ENCODE data around the gene CCL16. TPM values are rescaled to one million over a fixed set of nuclear protein-coding genes. Genes with fewer than 3 reads are reported as not detected.
"Not testable (repeated sequence)": the region's sequence is repeated elsewhere in the genome, so short reads cannot be mapped to it uniquely, and the experiment has no call there.

Gene CCL16
- total RNA-seq, 4 donors from 2014 or later = 0.42 TPM; not detected in 3

DNA sequence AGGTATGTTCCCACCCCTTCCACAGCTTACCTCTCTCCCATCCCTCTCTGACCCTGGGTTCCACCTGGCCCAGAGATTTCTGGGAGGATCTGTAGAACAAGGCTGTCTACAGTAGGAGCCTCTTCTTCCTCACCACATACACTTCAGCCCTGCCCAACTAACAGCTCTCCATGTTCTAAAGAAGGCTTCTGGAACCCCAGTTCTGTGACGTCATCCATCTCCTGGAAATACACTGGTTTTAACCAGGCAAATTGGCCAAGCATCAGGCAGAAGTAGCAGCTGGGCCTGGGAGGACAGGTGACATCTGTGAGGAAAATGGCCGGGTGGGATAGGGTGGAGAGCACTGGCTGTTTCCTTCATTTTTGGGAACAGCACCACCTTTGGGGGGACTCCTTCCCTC lies 37.8 kb downstream of the CCL16 start, which contains the start of gene LYZL6:
LYZL6 (minus strand) TSS at position 177 of the 400 bp plus-strand sequence. CDS start 4,357 bp downstream, outside the sequence.
- Histone ChIP-seq H3K4me3 (no peak within 1 kb of the TSS), H3K27ac (replicated peaks in 1 of 4) (no peak within 1 kb of the TSS), H3K27me3 (no peaks in the 10 kb centered on the region), H3K9me3 (no peaks in the 10 kb centered on the region), H3K36me3 (no peaks in the 10 kb centered on the region), H3K4me1 (no peaks in the 10 kb centered on the region)
- 82% methylated on average over 2 of the region's 2 CpGs for WGBS
- intact Hi-C loops (cut with DNase I) = no loop called here
- no peak for TF ChIP-seq POLR2AphosphoS5 (IDR thresholded peaks at IDR 0.05)
- no peak for TF ChIP-seq POLR2A (IDR thresholded peaks at IDR 0.05; ENCODE audit: low read depth)
- TF ChIP-seq EP300 (IDR thresholded peaks at IDR 0.05) = no peak
- TF ChIP-seq, protein P1, sequence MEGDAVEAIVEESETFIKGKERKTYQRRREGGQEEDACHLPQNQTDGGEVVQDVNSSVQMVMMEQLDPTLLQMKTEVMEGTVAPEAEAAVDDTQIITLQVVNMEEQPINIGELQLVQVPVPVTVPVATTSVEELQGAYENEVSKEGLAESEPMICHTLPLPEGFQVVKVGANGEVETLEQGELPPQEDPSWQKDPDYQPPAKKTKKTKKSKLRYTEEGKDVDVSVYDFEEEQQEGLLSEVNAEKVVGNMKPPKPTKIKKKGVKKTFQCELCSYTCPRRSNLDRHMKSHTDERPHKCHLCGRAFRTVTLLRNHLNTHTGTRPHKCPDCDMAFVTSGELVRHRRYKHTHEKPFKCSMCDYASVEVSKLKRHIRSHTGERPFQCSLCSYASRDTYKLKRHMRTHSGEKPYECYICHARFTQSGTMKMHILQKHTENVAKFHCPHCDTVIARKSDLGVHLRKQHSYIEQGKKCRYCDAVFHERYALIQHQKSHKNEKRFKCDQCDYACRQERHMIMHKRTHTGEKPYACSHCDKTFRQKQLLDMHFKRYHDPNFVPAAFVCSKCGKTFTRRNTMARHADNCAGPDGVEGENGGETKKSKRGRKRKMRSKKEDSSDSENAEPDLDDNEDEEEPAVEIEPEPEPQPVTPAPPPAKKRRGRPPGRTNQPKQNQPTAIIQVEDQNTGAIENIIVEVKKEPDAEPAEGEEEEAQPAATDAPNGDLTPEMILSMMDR (IDR thresholded peaks at IDR 0.05) = no peak
- no peak for DNase-seq (ENCODE audit: extremely low spot score)

DNA sequence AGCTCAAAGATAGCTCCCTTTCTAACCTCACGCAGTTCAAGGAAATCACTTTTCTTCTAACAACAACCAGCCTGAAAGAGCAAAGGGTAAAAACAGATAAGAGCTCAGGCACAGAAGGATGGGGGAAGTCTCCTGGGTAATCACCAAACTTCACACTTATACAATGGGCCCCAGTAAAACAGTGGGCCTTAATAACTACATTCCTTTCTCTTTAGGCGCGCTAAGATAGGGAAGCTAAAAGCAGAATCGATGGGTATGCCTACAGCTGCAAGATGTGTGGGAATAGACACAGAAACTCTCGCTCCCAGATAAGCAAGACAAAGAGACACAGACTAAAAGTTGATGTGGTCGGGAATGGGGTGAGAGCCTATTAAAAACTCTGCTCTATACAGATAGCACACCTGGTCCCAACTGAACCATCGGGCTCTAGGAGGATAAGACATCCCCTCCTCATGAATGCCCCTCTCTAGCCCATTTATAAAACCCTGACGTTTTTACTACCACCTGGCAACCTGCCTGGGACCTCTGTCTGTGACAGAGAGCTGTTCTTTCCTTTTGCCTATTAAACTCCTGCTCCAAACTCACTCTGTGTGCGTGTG lies 38.6 kb downstream of the CCL16 start:
- TF ChIP-seq EP300 (IDR thresholded peaks at IDR 0.05) (no peak), POLR2A (IDR thresholded peaks at IDR 0.05; ENCODE audit: low read depth) (no peak), POLR2AphosphoS5 (IDR thresholded peaks at IDR 0.05) (no peak)
- TF ChIP-seq, protein P1 (IDR thresholded peaks at IDR 0.05) = no peak
- H3K27me3 ChIP-seq = no peaks in the 10 kb centered on the region
- H3K4me3 ChIP-seq = no peak overlapping the region
- DNase-seq (ENCODE audit: extremely low spot score) = no peak
- no peaks in the 10 kb centered on the region for H3K4me1 ChIP-seq
- 76% methylated on average over 9 of the region's 9 CpGs for WGBS
- no peak overlapping the region for H3K27ac ChIP-seq (replicated peaks in 1 of 4)
- no peaks in the 10 kb centered on the region for H3K36me3 ChIP-seq
- H3K9me3 ChIP-seq = no peaks in the 10 kb centered on the region
- intact Hi-C loops (cut with DNase I) = no loop called here

DNA sequence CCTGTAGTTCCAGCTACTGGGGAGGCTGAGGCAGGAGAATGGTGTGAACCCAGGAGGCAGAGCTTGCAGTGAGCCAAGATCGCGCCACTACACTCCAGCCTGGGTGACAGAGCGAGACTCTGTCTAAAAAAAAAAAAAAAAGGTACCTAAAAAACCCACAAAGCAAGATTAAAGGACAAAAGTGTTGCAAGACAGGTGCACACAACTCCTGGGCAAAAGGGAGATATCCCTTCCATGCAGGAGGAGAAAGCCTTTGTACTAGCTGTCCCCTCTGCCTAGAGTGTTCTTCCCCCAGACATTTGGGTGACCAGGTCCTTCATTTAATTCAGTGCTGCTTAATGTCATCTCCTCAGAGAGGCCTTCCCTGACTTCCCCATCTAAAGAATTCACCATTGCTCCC lies 42.8 kb downstream of the CCL16 start:
- intact Hi-C loops (cut with DNase I); H3K36me3 ChIP-seq; H3K27ac ChIP-seq (replicated peaks in 1 of 4); H3K9me3 ChIP-seq; DNase-seq (ENCODE audit: extremely low spot score); H3K4me1 ChIP-seq; H3K4me3 ChIP-seq; H3K27me3 ChIP-seq: not testable (repeated sequence)
- 92% methylated on average over 3 of the region's 3 CpGs for WGBS

DNA sequence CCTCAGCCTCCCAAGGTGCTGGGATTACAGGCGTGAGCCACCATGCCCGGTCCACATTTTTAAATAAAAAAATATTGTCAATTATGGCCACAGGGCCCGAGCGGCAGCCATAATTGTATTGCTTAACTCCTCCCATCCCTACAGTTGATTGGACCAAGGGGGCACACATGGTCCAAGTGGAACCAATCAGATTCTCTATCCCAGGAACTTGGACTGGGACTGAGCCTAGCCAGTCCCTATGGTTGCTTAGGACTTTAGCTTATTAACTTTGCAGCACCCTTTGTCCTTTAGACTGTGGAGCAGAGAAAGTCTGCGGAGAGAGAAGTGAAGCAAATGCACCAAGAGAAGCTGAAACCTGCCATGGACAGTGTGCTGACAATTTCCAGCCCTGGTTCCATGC lies 45.2 kb downstream of the CCL16 start:
- WGBS = 96% methylated on average over 5 of the region's 5 CpGs

DNA sequence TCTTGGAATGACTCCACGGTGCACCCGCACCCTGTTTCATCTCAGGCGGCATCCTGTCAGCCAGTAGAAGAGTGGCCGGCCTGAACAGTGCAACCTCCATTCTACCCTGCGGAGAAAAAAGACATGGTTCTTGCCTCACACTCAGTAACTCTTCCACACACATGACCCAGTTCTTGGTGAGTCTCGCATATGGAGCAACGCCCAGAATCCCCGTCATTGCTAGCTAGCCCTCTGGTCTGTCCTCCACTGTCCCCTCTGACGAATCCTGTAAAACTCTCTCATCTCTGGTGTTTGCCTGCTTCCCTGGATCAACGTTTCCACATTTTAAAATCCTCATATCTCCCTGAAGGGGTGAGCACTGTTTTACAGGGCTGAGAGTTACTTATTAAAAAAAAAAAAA lies 46.5 kb downstream of the CCL16 start:
- no peaks in the 10 kb centered on the region for H3K36me3 ChIP-seq
- H3K27ac ChIP-seq (replicated peaks in 1 of 4) = no peak overlapping the region
- peaks cover 0 to 10% (median 0%) of the 10 kb centered on the region in 4 donors for H3K27me3 ChIP-seq
- intact Hi-C loops (cut with DNase I) = no loop called here
- no peak for DNase-seq (ENCODE audit: extremely low spot score)
- no peaks in the 10 kb centered on the region for H3K9me3 ChIP-seq
- H3K4me1 ChIP-seq = peaks cover 12 to 21% (median 17%) of the 10 kb centered on the region in 4 donors
- 84% methylated on average over 10 of the region's 10 CpGs for WGBS
- H3K4me3 ChIP-seq = no peak overlapping the region
- TF ChIP-seq EP300 (IDR thresholded peaks at IDR 0.05) (no peak), POLR2A (IDR thresholded peaks at IDR 0.05; ENCODE audit: low read depth) (no peak), POLR2AphosphoS5 (IDR thresholded peaks at IDR 0.05) (no peak)
- TF ChIP-seq, protein P1 (IDR thresholded peaks at IDR 0.05) = no peak

More for the DNA sequence above, 45.2 kb downstream of the CCL16 start:
- Histone ChIP-seq H3K27ac (replicated peaks in 1 of 4) (no peak overlapping the region), H3K36me3 (no peaks in the 10 kb centered on the region), H3K4me1 (peaks cover 0 to 10% (median 6%) of the 10 kb centered on the region in 4 donors), H3K9me3 (no peaks in the 10 kb centered on the region), H3K4me3 (no peak overlapping the region), H3K27me3 (no peaks in the 10 kb centered on the region)
- TF ChIP-seq POLR2A (IDR thresholded peaks at IDR 0.05; ENCODE audit: low read depth) (no peak), POLR2AphosphoS5 (IDR thresholded peaks at IDR 0.05) (no peak), EP300 (IDR thresholded peaks at IDR 0.05) (no peak)
- TF ChIP-seq, protein P1 (IDR thresholded peaks at IDR 0.05) = no peak
- no peak for DNase-seq (ENCODE audit: extremely low spot score)
- intact Hi-C loops (cut with DNase I) = no loop called here
